Keratinocyte (primary cell): ENCODE results near the gene CCNG2. TPM values are rescaled to one million over a fixed set of nuclear protein-coding genes. Genes with fewer than 3 reads are reported as not detected.

Experiments used
- DNase-seq: peaks from one replicate; pipeline ENCODE4 v3.0.0-alpha.2; 2011; ENCODE audit warnings: low read depth, missing footprints, low spot score
- FAIRE-seq: peaks from 2 replicates; lab custom pipeline; 2011; peaks lifted over from hg19 to GRCh38; lab: Jason Lieb, UNC
- H2AFZ ChIP-seq: 2 replicates; pipeline ENCODE4 v1.6.0; 2012; ENCODE audit warnings: low read length, control low read depth, inconsistent platforms; ENCODE audit not compliant: control insufficient read depth
- H3K27ac ChIP-seq: 2 replicates; pipeline ENCODE4 v1.5.1; 2011; ENCODE audit warnings: low read length; ENCODE audit not compliant: control insufficient read depth, insufficient read depth
- H3K27me3 ChIP-seq: 3 replicates; pipeline ENCODE4 v1.6.0; 2011; ENCODE audit warnings: low read length; ENCODE audit not compliant: control insufficient read depth, insufficient read depth; ENCODE audit errors: extremely low read depth
- H3K36me3 ChIP-seq, 2 experiments: 2 replicates in 1 of 2; 3 replicates in 1 of 2; pipeline ENCODE4 v1.5.1; 2011; ENCODE audit warnings: low read length in 2 of 2, mild to moderate bottlenecking in 1 of 2; ENCODE audit not compliant: control insufficient read depth in 2 of 2, insufficient read depth in 2 of 2; ENCODE audit errors: extremely low read depth in 1 of 2
- H3K4me1 ChIP-seq: 3 replicates; pipeline ENCODE4 v1.5.1; 2011; ENCODE audit warnings: low read length; ENCODE audit not compliant: control insufficient read depth, insufficient read depth; ENCODE audit errors: extremely low read depth
- H3K4me2 ChIP-seq: 3 replicates; pipeline ENCODE4 v1.6.0; 2011; ENCODE audit warnings: low read depth, low read length; ENCODE audit not compliant: control insufficient read depth, insufficient read depth; ENCODE audit errors: extremely low read depth
- H3K4me3 ChIP-seq, 3 experiments: fragments of 200-600 bp in 1 of 3; sonication (generic) in 1 of 3; 2 replicates in 2 of 3; 3 replicates in 1 of 3; pipeline ENCODE4 v1.5.1; 2011 to 2016; ENCODE audit warnings: low read length in 3 of 3, mild to moderate bottlenecking in 3 of 3, control low read depth in 2 of 3, inconsistent platforms in 1 of 3, low read depth in 1 of 3, mixed read lengths in 1 of 3, mixed run types in 1 of 3, moderate library complexity in 1 of 3; ENCODE audit not compliant: control insufficient read depth in 2 of 3, insufficient read depth in 2 of 3; ENCODE audit errors: extremely low read depth in 1 of 3
- H3K79me2 ChIP-seq: 2 replicates; pipeline ENCODE4 v1.6.0; 2012; ENCODE audit warnings: low read length; ENCODE audit not compliant: control insufficient read depth, insufficient read depth
- H3K9ac ChIP-seq: 3 replicates; pipeline ENCODE4 v1.6.0; 2011; ENCODE audit warnings: low read length; ENCODE audit not compliant: control insufficient read depth, insufficient read depth; ENCODE audit errors: extremely low read depth
- H3K9me1 ChIP-seq: 3 replicates; pipeline ENCODE4 v1.6.0; 2011; ENCODE audit warnings: low read length; ENCODE audit not compliant: control insufficient read depth, insufficient read depth; ENCODE audit errors: extremely low read depth
- H3K9me3 ChIP-seq: 2 replicates; pipeline ENCODE4 v1.5.1; 2012; ENCODE audit warnings: low read depth, low read length; ENCODE audit not compliant: control insufficient read depth
- H4K20me1 ChIP-seq: 3 replicates; pipeline ENCODE4 v1.6.0; 2011; ENCODE audit warnings: low read length; ENCODE audit not compliant: control insufficient read depth, insufficient read depth; ENCODE audit errors: extremely low read depth
- CTCF ChIP-seq, 3 experiments: IDR thresholded peaks in 1 of 3; conservative IDR thresholded peaks in 1 of 3; optimal IDR thresholded peaks in 1 of 3; 2 replicates in 2 of 3; 3 replicates in 1 of 3; pipeline versions ENCODE3 to v1.5.1; 2011; ENCODE audit warnings: low read length in 3 of 3, mild to moderate bottlenecking in 3 of 3, moderate library complexity in 2 of 3, control low read depth in 1 of 3, inconsistent platforms in 1 of 3; ENCODE audit not compliant: insufficient read depth in 2 of 3; ENCODE audit errors: extremely low read depth in 1 of 3
- EZH2 ChIP-seq: IDR thresholded peaks from one replicate; pipeline ENCODE4 v1.6.1; 2012; ENCODE audit warnings: inconsistent platforms, mild to moderate bottlenecking, low read length, moderate library complexity
- dilution Hi-C: fragments of 300-500 bp; cut with MboI; formaldehyde crosslinking; loops from one replicate; pipeline ENCODE4 v1.7.0; 2020; ENCODE audit warnings: low sequenced_read_pairs; ENCODE audit not compliant: extremely low pct_ligation_motif_present
- polyA plus RNA-seq, 5 experiments: library from polyadenylated mRNA; depleted of rRNA in 3 of 5; stranded (reverse) in 3 of 5; stranded (forward) in 1 of 5; unstranded in 1 of 5; fragments of >200 nt; gene quantifications; 1 replicate in 1 of 5; 2 replicates in 3 of 5; 3 replicates in 1 of 5; pipeline versions ENCODE4 v1.2.1 to v1.2.3, GENCODE V29; 2011 to 2012; ENCODE audit warnings: missing spikeins in 2 of 5, low read depth in 1 of 5, low replicate concordance in 1 of 5

CCNG2 gene
- polyA plus RNA-seq, 1 donor (not counting 4 experiments of a cell fraction or from before 2014, with no cell fraction given), result 96.9 TPM

- Histone ChIP-seq H3K4me1 (peaks cover 14% of the 10 kb centered on the region), H3K9me3 (no peaks in the 10 kb centered on the region), H2AFZ (no peak overlapping the region), H3K79me2 (no peaks in the 10 kb centered on the region), H3K36me3 (no peaks in the 10 kb centered on the region), H3K9ac (no peak overlapping the region), H3K4me3 (no peak overlapping the region), H4K20me1 (no peaks in the 10 kb centered on the region), H3K4me2 (no peak overlapping the region), H3K9me1 (no peaks in the 10 kb centered on the region), H3K27ac (no peak overlapping the region), H3K27me3 (no peaks in the 10 kb centered on the region)
- no peak for FAIRE-seq
- dilution Hi-C loops, result no loop called here
- TF ChIP-seq CTCF (optimal IDR thresholded peaks at IDR 0.05 in 1 of 3, IDR thresholded peaks at IDR 0.05 in 1 of 3, conservative IDR thresholded peaks at IDR 0.05 in 1 of 3; ENCODE audit: extremely low read depth in 1 of 3, insufficient read depth in 2 of 3, low read length in 3 of 3), result no peak
- no peak for TF ChIP-seq EZH2
- DNase-seq, result no peak
Measured at GRCh38 chr4:77187322-77187721, 30.3 kb downstream of the CCNG2 start.

- H3K4me1 ChIP-seq, result peaks cover 14% of the 10 kb centered on the region
- H3K36me3 ChIP-seq, result no peaks in the 10 kb centered on the region
- no peak overlapping the region for H2AFZ ChIP-seq
- no peak overlapping the region for H3K27ac ChIP-seq
- H3K9me1 ChIP-seq, result no peaks in the 10 kb centered on the region
- FAIRE-seq (no peak), DNase-seq (no peak)
- dilution Hi-C loops, result no loop called here
- H3K79me2 ChIP-seq, result no peaks in the 10 kb centered on the region
- H4K20me1 ChIP-seq, result no peaks in the 10 kb centered on the region
- no peaks in the 10 kb centered on the region for H3K9me3 ChIP-seq
- no peak overlapping the region for H3K9ac ChIP-seq
- TF ChIP-seq EZH2 (no peak), CTCF (optimal IDR thresholded peaks at IDR 0.05 in 1 of 3, IDR thresholded peaks at IDR 0.05 in 1 of 3, conservative IDR thresholded peaks at IDR 0.05 in 1 of 3; ENCODE audit: extremely low read depth in 1 of 3, insufficient read depth in 2 of 3, low read length in 3 of 3) (no peak)
- H3K4me3 ChIP-seq, result no peak overlapping the region
- no peaks in the 10 kb centered on the region for H3K27me3 ChIP-seq
- H3K4me2 ChIP-seq, result no peak overlapping the region
Measured at GRCh38 chr4:77188498-77189220, 31.7 kb downstream of the CCNG2 start.
